Measurements from ENCODE around the gene IGLL1. TPM values are rescaled to one million over a fixed set of nuclear protein-coding genes. Genes with fewer than 3 reads are reported as not detected.

Gene IGLL1
- total RNA-seq, 2 experiments from 2014 or later = not detected

GRCh38 chr22:23527971-23528740, 51.9 kb downstream of the IGLL1 start:
- no peaks in the 10 kb centered on the region for H3K4me1 Mint-ChIP-seq (ENCODE audit: low read depth)
- DNase-seq = no peak
- CTCF ChIA-PET = no interaction called here
- no peak overlapping the region for H3K4me3 Mint-ChIP-seq
- intact Hi-C loops (cut with micrococcal nuclease) = no loop called here
- H3K36me3 Mint-ChIP-seq (ENCODE audit: low read depth) = no peaks in the 10 kb centered on the region
- H3K9me3 Mint-ChIP-seq = no peaks in the 10 kb centered on the region
- no peak overlapping the region for H3K27ac Mint-ChIP-seq
- H3K27me3 Mint-ChIP-seq (ENCODE audit: low read depth) = peaks cover 5% of the 10 kb centered on the region

- intact Hi-C loops (cut with micrococcal nuclease) = no loop called here
- H3K27me3 Mint-ChIP-seq (ENCODE audit: low read depth) = peaks cover 7% of the 10 kb centered on the region
- H3K4me1 Mint-ChIP-seq (ENCODE audit: low read depth) = no peaks in the 10 kb centered on the region
- H3K36me3 Mint-ChIP-seq (ENCODE audit: low read depth) = no peaks in the 10 kb centered on the region
- CTCF ChIA-PET = no interaction called here
- H3K27ac Mint-ChIP-seq = no peak overlapping the region
- no peak for DNase-seq
- H3K4me3 Mint-ChIP-seq = no peak overlapping the region
- H3K9me3 Mint-ChIP-seq = no peaks in the 10 kb centered on the region
These were observed 53.3 kb downstream of the IGLL1 start for GRCh38 chr22:23526596-23527316.

- intact Hi-C loops (cut with micrococcal nuclease) = no loop called here
- H3K27me3 Mint-ChIP-seq (ENCODE audit: low read depth) = peaks cover 9% of the 10 kb centered on the region
- no peak overlapping the region for H3K27ac Mint-ChIP-seq
- no peaks in the 10 kb centered on the region for H3K9me3 Mint-ChIP-seq
- no peak overlapping the region for H3K4me3 Mint-ChIP-seq
- no peak for DNase-seq
- no peaks in the 10 kb centered on the region for H3K36me3 Mint-ChIP-seq (ENCODE audit: low read depth)
- CTCF ChIA-PET = no interaction called here
- H3K4me1 Mint-ChIP-seq (ENCODE audit: low read depth) = peaks cover 3% of the 10 kb centered on the region
These were observed 54.6 kb downstream of the IGLL1 start for GRCh38 chr22:23525510-23525909.

- H3K36me3 Mint-ChIP-seq (ENCODE audit: low read depth) = no peaks in the 10 kb centered on the region
- peaks cover 19% of the 10 kb centered on the region for H3K27me3 Mint-ChIP-seq (ENCODE audit: low read depth)
- H3K4me3 Mint-ChIP-seq = no peak overlapping the region
- DNase-seq = no peak
- CTCF ChIA-PET = no interaction called here
- H3K27ac Mint-ChIP-seq = no peak overlapping the region
- intact Hi-C loops (cut with micrococcal nuclease) = no loop called here
- H3K9me3 Mint-ChIP-seq = no peaks in the 10 kb centered on the region
- H3K4me1 Mint-ChIP-seq (ENCODE audit: low read depth) = peaks cover 3% of the 10 kb centered on the region
These were observed 55.9 kb downstream of the IGLL1 start for GRCh38 chr22:23524226-23524625.

- intact Hi-C loops (cut with micrococcal nuclease) = no loop called here
- CTCF ChIA-PET = no interaction called here
- no peak for DNase-seq
These were observed 56.4 kb downstream of the IGLL1 start for GRCh38 chr22:23523713-23524112.

More at GRCh38 chr22:23523713-23524112, 56.4 kb downstream of the IGLL1 start:
- no peak overlapping the region for H3K27ac Mint-ChIP-seq
- no peak overlapping the region for H3K4me3 Mint-ChIP-seq
- H3K27me3 Mint-ChIP-seq (ENCODE audit: low read depth) = peaks cover 23% of the 10 kb centered on the region
- no peaks in the 10 kb centered on the region for H3K36me3 Mint-ChIP-seq (ENCODE audit: low read depth)
- H3K9me3 Mint-ChIP-seq = no peaks in the 10 kb centered on the region
- peaks cover 3% of the 10 kb centered on the region for H3K4me1 Mint-ChIP-seq (ENCODE audit: low read depth)

Other genes with a start within 250 kb of the IGLL1 start
- under 1 TPM in 1 of 2 experiments, not detected in 1; 0.36 TPM for gene DRICH1, start 52.0 kb upstream of the IGLL1 start, total RNA-seq
- gene RGL4, start 110.7 kb upstream of the IGLL1 start, total RNA-seq = 10 to 100 TPM; 22.0 to 24.1 TPM
- under 1 TPM; 0.79 to 0.93 TPM for gene ZNF70, start 170.8 kb upstream of the IGLL1 start, total RNA-seq
- not detected for gene VPREB3, start 174.1 kb upstream of the IGLL1 start, total RNA-seq
- 1 to 10 TPM; 1.1 to 1.4 TPM for gene C22orf15, start 182.7 kb upstream of the IGLL1 start, total RNA-seq
- 100 to 1,000 TPM; 190 to 191 TPM for gene CHCHD10, start 187.7 kb upstream of the IGLL1 start, total RNA-seq
- under 1 TPM; 0.43 to 0.47 TPM for gene MMP11, start 192.6 kb upstream of the IGLL1 start, total RNA-seq
- gene SMARCB1, start 206.7 kb upstream of the IGLL1 start, total RNA-seq = 10 to 100 TPM; 75.3 to 89.1 TPM